Stimulated activated naive CD4-positive, alpha-beta T cell (primary cell): ENCODE data around the gene PDF.

Source experiments
- DNase-seq, 6 experiments: peaks; one replicate each; lab custom pipeline; 2025; lab: John Stamatoyannopoulos, UW

Gene PDF

DNA sequence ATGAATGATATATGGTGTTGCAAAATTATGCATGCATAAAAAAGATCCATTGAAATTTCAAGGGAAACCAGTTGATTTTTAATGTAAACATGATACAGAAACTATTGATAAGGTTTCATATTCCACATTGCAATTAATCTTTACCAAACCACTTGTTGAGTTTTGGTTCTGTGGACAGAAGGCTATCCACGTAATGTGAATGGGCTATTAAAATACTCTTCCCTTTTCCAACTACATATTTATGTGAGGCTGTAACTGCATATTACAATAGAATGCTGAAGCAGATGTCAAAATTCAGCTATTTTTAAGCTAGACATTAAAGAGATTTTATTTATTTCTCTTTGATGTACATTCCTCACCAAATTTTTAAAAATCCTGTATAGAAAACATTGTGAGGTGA is 53.0 kb downstream of the PDF start:
- no peak for DNase-seq
